HK-2 (cell line): Measurements from ENCODE around the gene MAP1S.
"Not testable (repeated sequence)": the region's sequence is repeated elsewhere in the genome, so short reads cannot be mapped to it uniquely, and the experiment has no call there.

Source experiments
- DNase-seq: peaks from one replicate; pipeline ENCODE4 v3.0.0-alpha.2; 2018; ENCODE audit not compliant: unreplicated experiment

MAP1S gene

GRCh38 chr19:17762505-17763229, 43.4 kb downstream of the MAP1S start:
- no peak for DNase-seq

GRCh38 chr19:17764348-17764747, 45.1 kb downstream of the MAP1S start:
- no peak for DNase-seq

GRCh38 chr19:17765069-17765618, 45.9 kb downstream of the MAP1S start:
- DNase-seq: no peak

- peak; percentile 89 for DNase-seq
Observed at GRCh38 chr19:17766543-17767131, 47.4 kb downstream of the MAP1S start.

GRCh38 chr19:17767559-17767958, 48.3 kb downstream of the MAP1S start:
- DNase-seq: no peak

GRCh38 chr19:17770613-17771012, 51.3 kb downstream of the MAP1S start:
- DNase-seq: no peak

GRCh38 chr19:17772172-17772571, 52.9 kb downstream of the MAP1S start:
- DNase-seq: no peak

- peak; percentile 42 for DNase-seq
Observed at GRCh38 chr19:17775245-17775927, 56.1 kb downstream of the MAP1S start.

- no peak for DNase-seq
Observed at GRCh38 chr19:17775991-17776803, 56.9 kb downstream of the MAP1S start.

GRCh38 chr19:17777840-17778239, 58.6 kb downstream of the MAP1S start:
- DNase-seq: not testable (repeated sequence)

GRCh38 chr19:17778251-17778967, 59.1 kb downstream of the MAP1S start:
- peak; percentile 76 for DNase-seq

GRCh38 chr19:17778968-17779929, 60.0 kb downstream of the MAP1S start:
- no peak for DNase-seq

- DNase-seq: no peak
Observed at GRCh38 chr19:17780781-17781180, 61.5 kb downstream of the MAP1S start.

- DNase-seq: not testable (repeated sequence)
Observed at GRCh38 chr19:17783721-17784120, 64.4 kb downstream of the MAP1S start.
